Endodermal cell (in vitro differentiated cells): Measurements from ENCODE around the gene STX4. TPM values are rescaled to one million over a fixed set of nuclear protein-coding genes. Genes with fewer than 3 reads are reported as not detected.

Source experiments
- DNase-seq: peaks from one replicate; pipeline ENCODE4 v3.0.0-alpha.2; 2017
- H3K27ac ChIP-seq: 2 replicates; pipeline ENCODE4 v1.5.1; 2013; ENCODE audit warnings: mild to moderate bottlenecking, low read depth, low read length, moderate library complexity
- H3K27me3 ChIP-seq: 2 replicates; pipeline ENCODE4 v1.6.1; 2013; ENCODE audit warnings: mild to moderate bottlenecking, low read length, moderate library complexity; ENCODE audit not compliant: insufficient read depth, control insufficient read depth, poor library complexity, severe bottlenecking
- H3K36me3 ChIP-seq: 2 replicates; pipeline ENCODE4 v1.7.0; 2013; ENCODE audit warnings: mild to moderate bottlenecking, low read length, moderate library complexity; ENCODE audit not compliant: control insufficient read depth, insufficient read depth
- H3K4me1 ChIP-seq: one replicate; pipeline ENCODE4 v1.7.0; 2013; ENCODE audit warnings: low read length; ENCODE audit not compliant: control insufficient read depth, insufficient read depth
- H3K4me3 ChIP-seq: 2 replicates; pipeline ENCODE4 v1.5.1; 2013; ENCODE audit warnings: mild to moderate bottlenecking, low read length, moderate library complexity
- H3K9ac ChIP-seq: 2 replicates; pipeline ENCODE4 v1.6.1; 2013; ENCODE audit warnings: mild to moderate bottlenecking, low read length, moderate library complexity; ENCODE audit not compliant: poor library complexity, severe bottlenecking; ENCODE audit errors: extremely low read depth
- H3K9me3 ChIP-seq: 2 replicates; pipeline ENCODE4 v1.6.1; 2013; ENCODE audit warnings: mild to moderate bottlenecking, low read length, moderate library complexity; ENCODE audit not compliant: control insufficient read depth
- H3K27ac Mint-ChIP-seq: 2 replicates; pipeline ENCODE4 v1.8.0; 2020; ENCODE audit warnings: mixed read lengths
- H3K27me3 Mint-ChIP-seq: 2 replicates; pipeline ENCODE4 v1.8.0; 2021; ENCODE audit warnings: mild to moderate bottlenecking, mixed read lengths; ENCODE audit not compliant: insufficient read depth
- H3K36me3 Mint-ChIP-seq: 2 replicates; pipeline ENCODE4 v1.8.0; 2020; ENCODE audit warnings: low read depth, mixed read lengths
- H3K4me1 Mint-ChIP-seq: 2 replicates; pipeline ENCODE4 v1.8.0; 2020; ENCODE audit warnings: mixed read lengths
- H3K4me3 Mint-ChIP-seq: 2 replicates; pipeline ENCODE4 v1.8.0; 2020; ENCODE audit warnings: mild to moderate bottlenecking, moderate library complexity, mixed read lengths
- H3K9me3 Mint-ChIP-seq: 2 replicates; pipeline ENCODE4 v1.8.0; 2020; ENCODE audit warnings: mild to moderate bottlenecking, mixed read lengths
- WGBS, 2 experiments: methylation state at CpG; one replicate each; pipeline versions ENCODE4 v1.1.5 to v1.1.7; 2013; ENCODE audit warnings: missing lambda C conversion rate in 2 of 2, mixed read lengths in 1 of 2; ENCODE audit not compliant: insufficient coverage in 1 of 2, insufficient read length in 1 of 2; 5-methylcytosine and 5-hydroxymethylcytosine counted together
- total RNA-seq, 2 donors: library from RNA; stranded (reverse); fragmentation: NEBNext Ultra II Directional in 1 of 2; extraction: Animal tissue kit (Norgen Biotek cat#: 25700) in 1 of 2; gene quantifications; 2 replicates in 1 of 2; 3 replicates in 1 of 2; pipeline ENCODE4 v1.2.1, GENCODE V29; 2021
- TF ChIP-seq, protein P1 (sequence below): fragments of 200-600 bp; sonication (generic); conservative IDR thresholded peaks from 2 replicates; pipeline ENCODE4 v1.5.0; 2021; ENCODE audit warnings: antibody characterized with exemption, mild to moderate bottlenecking

STX4 gene
- total RNA-seq, 2 donors from 2014 or later = 34.4 to 37.6 TPM

DNA sequence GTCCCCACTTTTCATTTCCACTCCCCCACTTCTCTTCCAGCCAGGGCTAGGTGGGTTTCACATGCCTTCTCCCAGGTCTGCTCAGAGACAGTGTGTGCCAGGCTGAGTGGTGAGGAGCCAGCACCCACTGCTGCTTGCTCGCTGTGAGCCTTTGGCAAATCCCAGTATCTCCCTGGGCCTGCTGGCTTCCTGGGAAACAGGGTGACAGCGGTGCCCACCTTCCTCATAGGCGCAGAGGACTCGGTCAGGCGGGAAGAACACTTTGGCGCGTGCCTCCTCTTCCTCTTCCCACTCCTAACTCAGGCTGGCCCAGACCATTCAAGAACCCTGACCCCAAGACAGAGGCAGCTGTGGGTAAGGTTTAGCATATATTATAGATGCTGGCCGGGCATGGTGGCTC lies 55.8 kb downstream of the STX4 start:
- Histone ChIP-seq H3K9me3 (no peaks in the 10 kb centered on the region), H3K4me1 (no peaks in the 10 kb centered on the region), H3K4me3 (no peak overlapping the region), H3K27me3 (no peaks in the 10 kb centered on the region), H3K27ac (no peak overlapping the region), H3K36me3 (peaks cover 23% of the 10 kb centered on the region), H3K9ac (no peak overlapping the region)
- TF ChIP-seq, protein P1, sequence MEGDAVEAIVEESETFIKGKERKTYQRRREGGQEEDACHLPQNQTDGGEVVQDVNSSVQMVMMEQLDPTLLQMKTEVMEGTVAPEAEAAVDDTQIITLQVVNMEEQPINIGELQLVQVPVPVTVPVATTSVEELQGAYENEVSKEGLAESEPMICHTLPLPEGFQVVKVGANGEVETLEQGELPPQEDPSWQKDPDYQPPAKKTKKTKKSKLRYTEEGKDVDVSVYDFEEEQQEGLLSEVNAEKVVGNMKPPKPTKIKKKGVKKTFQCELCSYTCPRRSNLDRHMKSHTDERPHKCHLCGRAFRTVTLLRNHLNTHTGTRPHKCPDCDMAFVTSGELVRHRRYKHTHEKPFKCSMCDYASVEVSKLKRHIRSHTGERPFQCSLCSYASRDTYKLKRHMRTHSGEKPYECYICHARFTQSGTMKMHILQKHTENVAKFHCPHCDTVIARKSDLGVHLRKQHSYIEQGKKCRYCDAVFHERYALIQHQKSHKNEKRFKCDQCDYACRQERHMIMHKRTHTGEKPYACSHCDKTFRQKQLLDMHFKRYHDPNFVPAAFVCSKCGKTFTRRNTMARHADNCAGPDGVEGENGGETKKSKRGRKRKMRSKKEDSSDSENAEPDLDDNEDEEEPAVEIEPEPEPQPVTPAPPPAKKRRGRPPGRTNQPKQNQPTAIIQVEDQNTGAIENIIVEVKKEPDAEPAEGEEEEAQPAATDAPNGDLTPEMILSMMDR = no peak
- Mint-ChIP-seq H3K27ac (no peak overlapping the region), H3K9me3 (no peaks in the 10 kb centered on the region), H3K4me1 (peaks cover 1% of the 10 kb centered on the region), H3K36me3 (peaks cover 16% of the 10 kb centered on the region), H3K27me3 (no peaks in the 10 kb centered on the region), H3K4me3 (no peak overlapping the region)
- no peak for DNase-seq
- WGBS, 2 experiments = 97 to 98% methylated on average over 6 to 8 of the region's 8 CpGs

Other genes starting within 250 kb of the STX4 start
- gene ZNF629, start 246.4 kb upstream of the STX4 start, total RNA-seq = 10 to 100 TPM; 31.8 to 33.3 TPM
- gene BCL7C, start 139.5 kb upstream of the STX4 start, total RNA-seq = 10 to 100 TPM; 64.7 to 67.6 TPM
- 1 to 10 TPM; 3.1 to 3.3 TPM for gene CTF1, start 136.9 kb upstream of the STX4 start, total RNA-seq
- gene FBXL19, start 110.0 kb upstream of the STX4 start, total RNA-seq = 10 to 100 TPM; 74.0 to 84.3 TPM
- 10 to 100 TPM; 16.9 to 17.7 TPM for gene ORAI3, start 84.5 kb upstream of the STX4 start, total RNA-seq
- 10 to 100 TPM; 23.8 to 25.0 TPM for gene SETD1A, start 75.8 kb upstream of the STX4 start, total RNA-seq
- 1 to 10 TPM; 4.1 to 4.8 TPM for gene HSD3B7, start 48.4 kb upstream of the STX4 start, total RNA-seq
- 1 to 10 TPM; 3.2 to 7.0 TPM for gene STX1B, start 22.9 kb upstream of the STX4 start, total RNA-seq
- gene ZNF668, start 40.7 kb downstream of the STX4 start, total RNA-seq = 10 to 100 TPM; 11.2 to 12.6 TPM
- gene ZNF646, start 40.9 kb downstream of the STX4 start, total RNA-seq = 10 to 100 TPM; 24.9 to 29.2 TPM
- gene PRSS53, start 55.4 kb downstream of the STX4 start, total RNA-seq = 1 to 10 TPM; 1.7 to 2.8 TPM
- gene VKORC1, start 61.2 kb downstream of the STX4 start, total RNA-seq = 10 to 100 TPM; 53.7 to 63.0 TPM
- 10 to 100 TPM; 47.0 to 57.7 TPM for gene BCKDK, start 74.8 kb downstream of the STX4 start, total RNA-seq
- gene KAT8, start 84.1 kb downstream of the STX4 start, total RNA-seq = 10 to 100 TPM; 51.0 to 55.8 TPM
- gene PRSS8, start 102.2 kb downstream of the STX4 start, total RNA-seq = 10 to 100 TPM; 79.7 to 80.1 TPM
- gene PRSS36, start 116.5 kb downstream of the STX4 start, total RNA-seq = under 1 TPM; 0.22 to 0.71 TPM
- gene FUS, start 146.6 kb downstream of the STX4 start, total RNA-seq = 100 to 1,000 TPM; 698 to 827 TPM
- 10 to 100 TPM; 26.3 to 29.8 TPM for gene PYCARD, start 169.2 kb downstream of the STX4 start, total RNA-seq
- under 1 TPM; 0.15 to 0.20 TPM for gene TRIM72, start 180.6 kb downstream of the STX4 start, total RNA-seq
- not detected for gene PYDC1, start 183.6 kb downstream of the STX4 start, total RNA-seq
- under 1 TPM; 0.57 to 0.69 TPM for gene ITGAM, start 226.4 kb downstream of the STX4 start, total RNA-seq